DND-41 (cell line): ENCODE results near the gene ADRB2.

Source experiments
- CTCF ChIP-seq: IDR thresholded peaks from 2 replicates; pipeline ENCODE4 v1.5.1; 2012; ENCODE audit warnings: borderline replicate concordance, low read length, moderate library complexity, mild to moderate bottlenecking; ENCODE audit not compliant: poor library complexity, severe bottlenecking; ENCODE audit errors: extremely low read depth
- EZH2 ChIP-seq: IDR thresholded peaks from 3 replicates; pipeline ENCODE4 v1.6.1; 2012; ENCODE audit warnings: borderline replicate concordance, low read depth, mild to moderate bottlenecking, moderate library complexity, low read length, inconsistent platforms; ENCODE audit not compliant: severe bottlenecking

GRCh38 chr5:148849461-148849860 lies 23.1 kb downstream of the ADRB2 start:
- no peak for TF ChIP-seq CTCF
- no peak for TF ChIP-seq EZH2
